HEK293 (cell line): ENCODE results near the gene HSF5.

ENCODE experiments used
- CTCF ChIA-PET: fragments of 350-600 bp; formaldehyde crosslinking; extraction: SDS; loops from one replicate; lab custom pipeline; 2021; ENCODE audit warnings: antibody characterized with exemption; lab: Yijun Ruan, JAX
- POLR2A ChIA-PET: fragments of 300-600 bp; formaldehyde crosslinking; extraction: SDS; loops from one replicate; lab custom pipeline; 2020; ENCODE audit warnings: antibody characterized with exemption, inconsistent platforms; lab: Yijun Ruan, JAX
- H3K27ac ChIP-seq: fragments of 200-500 bp; sonication (Bioruptor generic); 2 replicates; pipeline ENCODE4 v1.5.1; 2014; ENCODE audit warnings: low read depth, low read length, control low read depth, inconsistent platforms; ENCODE audit errors: extremely low read depth
- H3K36me3 ChIP-seq, 2 experiments: fragments of 200-500 bp in 1 of 2; sonication (Bioruptor generic) in 1 of 2; 1 replicate in 1 of 2; 2 replicates in 1 of 2; pipeline ENCODE4 v1.5.1; 2014 to 2017; ENCODE audit warnings: inconsistent platforms in 2 of 2, low read length in 2 of 2; ENCODE audit not compliant: control insufficient read depth in 2 of 2, insufficient read depth in 1 of 2
- H3K4me1 ChIP-seq: fragments of 200-500 bp; sonication (Bioruptor generic); 2 replicates; pipeline ENCODE4 v1.5.1; 2014; ENCODE audit warnings: mild to moderate bottlenecking, low read length, inconsistent platforms; ENCODE audit not compliant: control insufficient read depth, insufficient read depth
- H3K4me3 ChIP-seq: 2 replicates; pipeline ENCODE4 v1.5.1; 2011; ENCODE audit warnings: low read depth, mild to moderate bottlenecking, control low read depth, low read length, moderate library complexity
- H3K9me3 ChIP-seq: fragments of 200-500 bp; sonication (Bioruptor generic); 2 replicates; pipeline ENCODE4 v1.5.1; 2014; ENCODE audit warnings: low read depth, low read length, inconsistent platforms; ENCODE audit not compliant: control insufficient read depth, insufficient read depth
- KLF1 ChIP-seq: fragments of 450-650 bp; formaldehyde crosslinking; IDR thresholded peaks from 2 replicates; pipeline ENCODE4 v1.5.1; 2016; ENCODE audit warnings: missing biosample characterization, missing genetic modification characterization
- SCRT2 ChIP-seq: fragments of 450-650 bp; formaldehyde crosslinking; IDR thresholded peaks from 2 replicates; pipeline ENCODE4 v1.5.1; 2016; ENCODE audit warnings: missing biosample characterization, missing genetic modification characterization
- TRIM28 ChIP-seq: IDR thresholded peaks from 2 replicates; pipeline ENCODE4 v1.6.1; 2011; ENCODE audit warnings: low read length, control low read depth, borderline replicate concordance
- ZNF121 ChIP-seq: fragments of 450-650 bp; formaldehyde crosslinking; IDR thresholded peaks from 2 replicates; pipeline ENCODE4 v1.5.1; 2016; ENCODE audit warnings: missing biosample characterization, missing genetic modification characterization
- ZNF16 ChIP-seq: fragments of 450-650 bp; formaldehyde crosslinking; IDR thresholded peaks from 2 replicates; pipeline ENCODE4 v1.5.1; 2016; ENCODE audit warnings: low read depth, missing biosample characterization, missing genetic modification characterization
- ZNF48 ChIP-seq: fragments of 450-650 bp; formaldehyde crosslinking; IDR thresholded peaks from 2 replicates; pipeline ENCODE4 v1.5.1; 2016; ENCODE audit warnings: missing biosample characterization, missing genetic modification characterization
- ZNF529 ChIP-seq: fragments of 450-650 bp; formaldehyde crosslinking; IDR thresholded peaks from 2 replicates; pipeline ENCODE4 v1.5.1; 2017; ENCODE audit warnings: missing genetic modification characterization, missing biosample characterization; ENCODE audit not compliant: insufficient replicate concordance
- ZNF660 ChIP-seq: fragments of 450-650 bp; IDR thresholded peaks from 2 replicates; pipeline ENCODE4 v1.5.1; 2018; ENCODE audit warnings: missing biosample characterization, mild to moderate bottlenecking, missing genetic modification characterization
- ZNF791 ChIP-seq: fragments of 450-650 bp; formaldehyde crosslinking; IDR thresholded peaks from 2 replicates; pipeline ENCODE4 v1.5.1; 2016; ENCODE audit warnings: missing biosample characterization, missing genetic modification characterization
- TF ChIP-seq, protein P1 (sequence below): fragments of 450-650 bp; formaldehyde crosslinking; IDR thresholded peaks from 2 replicates; pipeline ENCODE4 v1.5.1; 2016; ENCODE audit warnings: missing biosample characterization, missing genetic modification characterization
- TF ChIP-seq, protein P2 (sequence below): fragments of 450-650 bp; formaldehyde crosslinking; IDR thresholded peaks from 2 replicates; pipeline ENCODE4 v1.5.1; 2016; ENCODE audit warnings: missing biosample characterization, missing genetic modification characterization
- TF ChIP-seq, protein P3 (sequence below): fragments of 450-650 bp; formaldehyde crosslinking; IDR thresholded peaks from 2 replicates; pipeline ENCODE4 v1.5.1; 2017; ENCODE audit warnings: missing biosample characterization, missing genetic modification characterization
- TF ChIP-seq, protein P4 (sequence below): fragments of 450-650 bp; formaldehyde crosslinking; IDR thresholded peaks from 2 replicates; pipeline ENCODE4; 2016; ENCODE audit warnings: missing biosample characterization, missing genetic modification characterization
- TF ChIP-seq, protein P5 (sequence below): fragments of 450-650 bp; formaldehyde crosslinking; IDR thresholded peaks from 2 replicates; pipeline ENCODE4 v1.5.1; 2016; ENCODE audit warnings: missing biosample characterization, missing genetic modification characterization

HSF5 gene

DNA sequence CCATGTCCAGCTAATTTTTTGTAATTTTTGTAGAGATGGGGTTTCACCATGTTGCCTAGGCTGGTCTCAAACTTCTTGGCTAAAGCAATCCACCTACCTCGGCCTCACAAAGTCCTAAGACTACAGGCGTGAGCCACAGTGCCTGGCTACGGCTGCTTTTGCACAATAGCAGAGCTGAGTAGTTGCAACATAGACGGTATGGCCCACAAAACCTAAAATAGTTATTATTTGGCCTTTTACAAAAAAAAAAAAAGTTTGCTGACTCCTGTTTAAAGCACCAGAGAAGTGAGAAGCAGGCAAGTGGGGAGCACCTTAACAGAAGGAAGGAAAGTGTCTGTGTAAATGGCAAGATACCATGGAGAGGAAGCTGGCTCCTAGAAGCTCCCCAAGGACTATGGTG lies 5.3 kb upstream of the HSF5 start (continued):
- TF ChIP-seq, protein P1, sequence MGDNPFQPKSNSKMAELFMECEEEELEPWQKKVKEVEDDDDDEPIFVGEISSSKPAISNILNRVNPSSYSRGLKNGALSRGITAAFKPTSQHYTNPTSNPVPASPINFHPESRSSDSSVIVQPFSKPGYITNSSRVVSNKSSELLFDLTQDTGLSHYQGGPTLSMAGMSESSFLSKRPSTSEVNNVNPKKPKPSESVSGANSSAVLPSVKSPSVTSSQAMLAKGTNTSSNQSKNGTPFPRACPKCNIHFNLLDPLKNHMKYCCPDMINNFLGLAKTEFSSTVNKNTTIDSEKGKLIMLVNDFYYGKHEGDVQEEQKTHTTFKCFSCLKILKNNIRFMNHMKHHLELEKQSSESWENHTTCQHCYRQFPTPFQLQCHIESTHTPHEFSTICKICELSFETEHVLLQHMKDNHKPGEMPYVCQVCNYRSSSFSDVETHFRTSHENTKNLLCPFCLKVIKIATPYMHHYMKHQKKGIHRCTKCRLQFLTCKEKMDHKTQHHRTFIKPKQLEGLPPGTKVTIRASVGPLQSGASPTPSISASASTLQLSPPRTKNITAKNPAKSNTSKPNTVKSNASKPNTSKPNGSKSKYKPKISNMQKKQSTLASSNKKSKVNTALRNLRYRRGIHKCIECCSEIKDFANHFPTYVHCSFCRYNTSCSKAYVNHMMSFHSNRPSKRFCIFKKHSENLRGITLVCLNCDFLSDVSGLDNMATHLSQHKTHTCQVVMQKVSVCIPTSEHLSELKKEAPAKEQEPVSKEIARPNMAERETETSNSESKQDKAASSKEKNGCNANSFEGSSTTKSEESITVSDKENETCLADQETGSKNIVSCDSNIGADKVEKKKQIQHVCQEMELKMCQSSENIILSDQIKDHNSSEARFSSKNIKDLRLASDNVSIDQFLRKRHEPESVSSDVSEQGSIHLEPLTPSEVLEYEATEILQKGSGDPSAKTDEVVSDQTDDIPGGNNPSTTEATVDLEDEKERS = no peak

DNA sequence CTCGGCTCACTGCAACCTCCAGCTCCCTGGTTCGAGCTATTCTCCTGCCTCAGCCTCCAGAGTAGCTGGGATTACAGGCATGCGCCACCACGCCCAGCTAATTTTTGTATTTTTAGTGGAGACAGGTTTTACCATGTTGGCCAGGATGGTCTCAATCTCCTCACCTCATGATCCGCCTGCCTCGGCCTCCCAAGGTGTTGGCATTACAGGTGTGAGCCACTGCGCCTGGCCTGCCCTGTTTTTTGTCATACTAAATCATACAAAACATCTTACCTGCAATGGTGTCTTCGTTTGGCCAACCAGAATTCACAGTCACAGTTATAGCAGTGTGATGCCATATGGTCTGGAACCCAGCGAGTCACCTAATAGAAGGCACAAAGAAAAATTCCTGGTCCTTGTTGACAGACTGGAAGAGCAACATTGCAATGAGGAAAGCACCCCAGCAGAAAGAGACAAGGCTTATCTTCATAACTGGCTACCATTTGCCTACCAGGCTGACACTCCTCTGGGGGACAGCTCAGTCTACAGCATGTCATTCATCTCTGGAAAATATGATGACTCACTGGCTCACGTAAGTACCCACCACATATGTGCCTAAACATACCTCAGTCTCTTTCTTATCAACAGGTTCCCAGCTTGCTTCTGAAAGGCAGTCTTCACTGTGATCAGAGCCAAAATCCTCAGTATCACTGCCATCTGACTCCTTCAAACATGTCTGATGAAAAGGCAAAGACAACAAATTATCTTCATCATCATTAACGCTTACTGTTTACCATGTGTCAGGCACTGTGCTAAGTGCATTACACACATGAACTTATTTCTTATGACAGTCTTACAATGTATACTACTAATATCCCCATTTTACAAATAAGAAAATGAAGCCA lies 4.3 kb upstream of the HSF5 start:
- Histone ChIP-seq H3K36me3 (peaks cover 51 to 94% of the 10 kb centered on the region in 2 experiments), H3K27ac (no peak overlapping the region), H3K4me3 (no peak overlapping the region), H3K9me3 (no peaks in the 10 kb centered on the region), H3K4me1 (no peaks in the 10 kb centered on the region)
- POLR2A ChIA-PET = interaction anchor here (1.1 kb wide), 1 partner anchor 22 kb away, joined by 3 read pairs; the partner anchor contains the start of gene MTMR4
- TF ChIP-seq, protein P2, sequence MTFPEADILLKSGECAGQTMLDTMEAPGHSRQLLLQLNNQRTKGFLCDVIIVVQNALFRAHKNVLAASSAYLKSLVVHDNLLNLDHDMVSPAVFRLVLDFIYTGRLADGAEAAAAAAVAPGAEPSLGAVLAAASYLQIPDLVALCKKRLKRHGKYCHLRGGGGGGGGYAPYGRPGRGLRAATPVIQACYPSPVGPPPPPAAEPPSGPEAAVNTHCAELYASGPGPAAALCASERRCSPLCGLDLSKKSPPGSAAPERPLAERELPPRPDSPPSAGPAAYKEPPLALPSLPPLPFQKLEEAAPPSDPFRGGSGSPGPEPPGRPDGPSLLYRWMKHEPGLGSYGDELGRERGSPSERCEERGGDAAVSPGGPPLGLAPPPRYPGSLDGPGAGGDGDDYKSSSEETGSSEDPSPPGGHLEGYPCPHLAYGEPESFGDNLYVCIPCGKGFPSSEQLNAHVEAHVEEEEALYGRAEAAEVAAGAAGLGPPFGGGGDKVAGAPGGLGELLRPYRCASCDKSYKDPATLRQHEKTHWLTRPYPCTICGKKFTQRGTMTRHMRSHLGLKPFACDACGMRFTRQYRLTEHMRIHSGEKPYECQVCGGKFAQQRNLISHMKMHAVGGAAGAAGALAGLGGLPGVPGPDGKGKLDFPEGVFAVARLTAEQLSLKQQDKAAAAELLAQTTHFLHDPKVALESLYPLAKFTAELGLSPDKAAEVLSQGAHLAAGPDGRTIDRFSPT (tag by site-specific recombination) = no peak
- peak; percentile 49; the same call in 1 of the 2 replicates for TF ChIP-seq SCRT2 (tag by site-specific recombination)
- CTCF ChIA-PET = interaction anchor here (0.5 to 1.2 kb wide), 4 partner anchors 12 to 365 kb away, joined by 3 to 4 read pairs (median 4); no protein-coding TSS in a partner anchor

DNA sequence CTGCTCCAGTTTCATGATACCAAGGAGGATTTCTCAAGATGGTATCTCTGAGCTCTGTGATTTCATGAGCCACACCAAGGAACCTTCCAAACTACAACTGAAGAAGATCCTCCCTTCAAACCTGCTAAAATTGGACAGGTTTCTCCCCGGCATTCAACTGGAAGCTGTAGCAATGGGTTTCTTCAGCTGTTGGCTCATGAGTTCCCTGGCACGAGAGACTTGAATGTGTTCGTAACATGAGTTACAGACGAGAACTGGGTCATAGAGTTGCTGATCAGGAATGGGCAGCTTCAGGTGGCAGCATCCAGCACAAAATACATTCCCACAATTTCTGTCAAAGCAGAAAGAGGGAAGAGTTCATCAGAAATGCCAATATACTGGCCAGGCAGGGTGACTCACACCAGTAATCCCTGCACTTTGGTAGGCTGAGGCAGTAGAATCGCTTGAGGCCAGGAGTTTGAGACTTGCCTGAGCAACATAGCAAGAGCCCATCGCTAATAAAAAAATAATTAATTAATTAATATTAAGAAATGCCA lies 3.4 kb upstream of the HSF5 start:
- Histone ChIP-seq H3K4me3 (no peak overlapping the region), H3K36me3 (peaks cover 42 to 90% of the 10 kb centered on the region in 2 experiments), H3K4me1 (no peaks in the 10 kb centered on the region)
- POLR2A ChIA-PET = interaction anchor here (1.1 kb wide), 1 partner anchor 22 kb away, joined by 3 read pairs; the partner anchor contains the start of gene MTMR4
- TF ChIP-seq ZNF48 (tag by site-specific recombination) = no peak
- no peak for TF ChIP-seq ZNF16 (tag by site-specific recombination)
- no peak for TF ChIP-seq ZNF791 (tag by site-specific recombination)
- TF ChIP-seq, protein P3, sequence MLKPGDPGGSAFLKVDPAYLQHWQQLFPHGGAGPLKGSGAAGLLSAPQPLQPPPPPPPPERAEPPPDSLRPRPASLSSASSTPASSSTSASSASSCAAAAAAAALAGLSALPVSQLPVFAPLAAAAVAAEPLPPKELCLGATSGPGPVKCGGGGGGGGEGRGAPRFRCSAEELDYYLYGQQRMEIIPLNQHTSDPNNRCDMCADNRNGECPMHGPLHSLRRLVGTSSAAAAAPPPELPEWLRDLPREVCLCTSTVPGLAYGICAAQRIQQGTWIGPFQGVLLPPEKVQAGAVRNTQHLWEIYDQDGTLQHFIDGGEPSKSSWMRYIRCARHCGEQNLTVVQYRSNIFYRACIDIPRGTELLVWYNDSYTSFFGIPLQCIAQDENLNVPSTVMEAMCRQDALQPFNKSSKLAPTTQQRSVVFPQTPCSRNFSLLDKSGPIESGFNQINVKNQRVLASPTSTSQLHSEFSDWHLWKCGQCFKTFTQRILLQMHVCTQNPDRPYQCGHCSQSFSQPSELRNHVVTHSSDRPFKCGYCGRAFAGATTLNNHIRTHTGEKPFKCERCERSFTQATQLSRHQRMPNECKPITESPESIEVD (tag by site-specific recombination) = no peak
- TF ChIP-seq ZNF660 (tag by site-specific recombination) = no peak
- TF ChIP-seq, protein P2 (tag by site-specific recombination) = no peak
- TF ChIP-seq ZNF121 (tag by site-specific recombination) = no peak
- TF ChIP-seq KLF1 (tag by site-specific recombination) = no peak
- TF ChIP-seq TRIM28 = no peak
- TF ChIP-seq, protein P4, sequence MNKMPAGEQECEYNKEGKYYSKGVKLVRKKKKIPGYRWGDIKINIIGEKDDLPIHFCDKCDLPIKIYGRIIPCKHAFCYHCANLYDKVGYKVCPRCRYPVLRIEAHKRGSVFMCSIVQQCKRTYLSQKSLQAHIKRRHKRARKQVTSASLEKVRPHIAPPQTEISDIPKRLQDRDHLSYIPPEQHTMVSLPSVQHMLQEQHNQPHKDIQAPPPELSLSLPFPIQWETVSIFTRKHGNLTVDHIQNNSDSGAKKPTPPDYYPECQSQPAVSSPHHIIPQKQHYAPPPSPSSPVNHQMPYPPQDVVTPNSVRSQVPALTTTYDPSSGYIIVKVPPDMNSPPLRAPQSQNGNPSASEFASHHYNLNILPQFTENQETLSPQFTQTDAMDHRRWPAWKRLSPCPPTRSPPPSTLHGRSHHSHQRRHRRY = no peak
- TF ChIP-seq ZNF529 (tag by site-specific recombination) = no peak
- TF ChIP-seq, protein P5, sequence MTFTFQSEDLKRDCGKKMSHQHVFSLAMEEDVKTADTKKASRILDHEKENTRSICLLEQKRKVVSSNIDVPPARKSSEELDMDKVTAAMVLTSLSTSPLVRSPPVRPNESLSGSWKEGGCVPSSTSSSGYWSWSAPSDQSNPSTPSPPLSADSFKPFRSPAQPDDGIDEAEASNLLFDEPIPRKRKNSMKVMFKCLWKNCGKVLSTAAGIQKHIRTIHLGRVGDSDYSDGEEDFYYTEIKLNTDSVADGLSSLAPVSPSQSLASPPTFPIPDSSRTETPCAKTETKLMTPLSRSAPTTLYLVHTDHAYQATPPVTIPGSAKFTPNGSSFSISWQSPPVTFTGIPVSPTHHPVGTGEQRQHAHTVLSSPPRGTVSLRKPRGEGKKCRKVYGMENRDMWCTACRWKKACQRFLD (tag by site-specific recombination) = no peak
- TF ChIP-seq, all 188 proteins: peak for 0
- CTCF ChIA-PET = interaction anchor here (0.6 to 1.4 kb wide), 2 partner anchors 214 to 693 kb away, joined by 3 read pairs; no protein-coding TSS in a partner anchor
- Histone ChIP-seq H3K9me3 (no peaks in the 10 kb centered on the region), H3K27ac (no peak overlapping the region)
